ENCODE data around the gene ADORA2A.

ADORA2A gene

DNA sequence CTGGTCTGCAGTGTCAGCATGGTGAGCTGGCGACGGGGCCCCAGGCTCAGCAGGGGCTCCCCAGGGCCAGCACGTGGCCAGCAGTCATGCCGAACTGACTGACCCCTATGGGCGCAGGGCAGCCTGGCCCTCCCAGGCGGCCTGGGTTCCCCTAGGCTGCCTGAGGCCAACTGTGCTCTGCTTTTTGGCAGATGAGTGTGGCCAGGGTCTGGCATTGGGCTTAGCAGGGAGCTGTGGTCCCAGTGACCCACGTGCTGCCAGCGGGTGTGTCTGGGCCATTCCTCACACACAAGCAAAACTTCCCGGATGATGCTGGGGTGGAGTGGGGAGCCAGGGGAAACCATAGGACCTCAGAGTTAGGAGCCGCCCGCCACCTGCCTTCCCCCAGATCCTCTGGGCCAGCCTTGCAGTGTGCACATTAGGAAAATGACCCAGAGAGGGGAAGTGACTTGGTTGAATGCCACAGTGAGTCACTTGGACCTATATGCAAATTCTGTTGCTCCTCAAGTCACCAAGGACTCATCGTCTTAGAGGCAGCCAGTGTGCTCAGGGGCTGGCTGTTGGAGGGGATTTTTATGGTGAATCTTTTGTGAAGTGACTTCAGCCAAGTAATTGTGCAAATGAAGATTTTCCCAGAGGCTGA, 6.5 kb downstream of the ADORA2A start:
- peak; percentile 45 for DNase-seq

DNA sequence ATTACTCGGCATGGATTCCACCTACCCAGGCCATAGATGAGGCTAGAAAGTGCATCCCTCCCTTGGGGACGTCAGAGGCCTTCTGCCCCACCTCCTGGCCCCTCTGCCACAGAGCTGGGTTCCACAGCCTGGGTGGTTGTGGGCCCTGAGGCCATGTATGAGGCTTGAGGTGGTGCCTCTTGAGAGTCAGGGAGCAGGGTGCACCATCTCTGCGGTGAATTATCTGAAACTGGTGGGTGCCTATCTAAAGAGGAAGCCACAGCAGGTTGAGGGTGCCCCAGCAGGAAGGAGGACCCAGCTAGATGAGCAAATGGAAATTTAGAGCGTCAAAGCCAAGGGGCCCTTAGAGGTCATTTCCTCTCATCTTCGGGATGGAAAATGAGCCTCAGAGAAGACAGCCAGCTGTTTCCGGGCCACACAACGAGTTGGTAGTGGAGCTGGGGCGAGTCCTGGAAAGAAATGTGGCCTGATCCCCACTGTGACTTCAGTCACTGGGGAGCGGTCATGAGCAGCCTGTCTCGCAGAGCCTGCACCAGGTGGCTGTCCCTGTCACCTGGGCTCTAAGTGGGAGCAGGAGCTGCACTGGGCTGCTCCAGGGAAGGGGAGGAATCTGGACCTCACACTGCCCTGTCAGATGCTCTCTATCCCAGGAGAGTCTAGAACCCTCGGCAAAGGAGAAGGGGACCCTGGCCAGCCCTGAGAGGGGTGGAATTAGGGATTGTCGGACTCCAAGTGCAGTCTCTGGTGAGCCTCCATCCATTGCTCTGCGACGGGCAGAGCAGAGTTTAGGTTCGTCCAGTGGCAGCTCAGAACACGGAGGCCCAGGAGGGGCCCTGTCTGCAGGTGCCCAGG, 7.3 kb downstream of the ADORA2A start:
- DNase-seq, result peak; percentile 73

DNA sequence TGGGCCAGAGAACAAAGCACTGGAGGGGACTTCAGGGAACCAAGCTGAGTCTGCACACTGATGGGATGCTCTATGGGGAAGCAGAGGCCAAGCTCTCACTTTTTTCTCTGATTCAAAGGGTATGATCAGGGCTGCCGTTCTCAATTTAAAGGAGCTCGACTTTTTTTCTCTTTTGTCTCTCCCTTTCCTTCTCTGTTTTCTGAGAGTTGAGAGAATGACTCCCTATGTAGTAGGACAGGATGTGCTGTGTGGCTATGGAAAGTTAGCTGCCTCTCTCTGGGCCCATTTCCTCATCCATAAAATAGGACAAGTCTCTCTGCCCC, 7.9 kb downstream of the ADORA2A start:
- no peak for DNase-seq

DNA sequence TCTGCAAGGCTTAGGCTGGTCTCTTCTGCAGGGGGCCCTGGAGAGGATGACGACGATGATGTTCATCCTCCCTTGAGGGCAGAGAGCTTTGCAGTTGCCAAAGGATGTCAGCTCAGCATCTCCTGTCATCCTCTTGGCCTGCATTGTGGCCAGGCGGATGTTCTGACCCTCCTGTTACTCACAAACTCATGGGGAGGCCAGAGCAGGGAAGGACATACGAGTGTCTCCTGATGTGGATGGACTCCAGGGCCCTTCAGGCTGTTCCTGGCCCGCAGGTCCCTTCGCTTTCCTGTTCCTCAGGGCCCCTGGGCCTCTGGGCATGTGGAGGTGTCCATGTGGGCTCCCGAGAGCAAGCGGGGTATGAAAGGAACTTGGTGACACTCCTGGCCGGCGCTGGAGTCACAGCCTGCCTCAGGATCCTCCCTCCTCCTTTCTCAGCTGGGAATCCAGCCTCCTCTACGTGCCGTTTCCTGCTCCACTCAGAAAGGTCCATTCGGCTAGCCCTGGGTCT, 8.5 kb downstream of the ADORA2A start:
- DNase-seq, result no peak

DNA sequence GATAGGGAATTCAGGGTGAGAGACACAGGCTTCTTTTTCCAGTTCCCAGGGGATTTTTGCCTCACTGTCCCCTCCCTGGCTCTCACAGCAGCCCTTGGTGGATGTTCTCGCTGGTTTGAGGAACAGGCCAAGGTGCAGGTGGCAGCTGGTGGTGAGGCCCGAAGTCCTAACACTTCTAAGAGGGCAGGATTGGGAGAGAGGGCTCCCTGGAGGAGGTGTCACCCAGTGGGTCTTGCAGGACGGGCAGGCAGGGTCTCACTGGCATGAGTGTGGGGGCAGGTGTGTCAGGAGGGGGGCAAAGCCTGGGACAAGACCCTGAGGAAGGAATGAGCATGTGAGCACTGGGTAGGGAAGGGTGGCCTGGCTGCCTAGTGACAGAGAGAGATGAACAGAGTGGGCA, 9.2 kb downstream of the ADORA2A start:
- DNase-seq, result no peak

DNA sequence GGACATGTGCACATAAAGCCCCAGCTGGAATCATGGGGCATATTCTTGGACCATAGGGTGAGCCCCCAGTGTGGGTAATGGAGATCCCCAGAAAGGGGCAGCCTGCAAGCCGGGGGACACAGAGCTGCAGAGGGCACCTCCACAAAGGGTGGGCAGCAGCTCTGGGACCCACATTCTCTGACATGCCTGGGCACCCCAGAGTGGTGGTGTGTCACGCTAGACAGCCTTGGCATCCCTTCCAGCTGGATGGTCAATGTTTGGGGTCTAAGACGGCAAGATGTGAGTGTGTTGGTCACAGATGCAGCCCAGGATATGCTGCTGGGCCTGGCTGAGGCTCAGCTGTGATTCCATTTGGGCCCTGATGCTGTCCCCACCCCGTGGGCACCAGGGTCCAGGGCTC, 9.7 kb downstream of the ADORA2A start:
- no peak for DNase-seq

DNA sequence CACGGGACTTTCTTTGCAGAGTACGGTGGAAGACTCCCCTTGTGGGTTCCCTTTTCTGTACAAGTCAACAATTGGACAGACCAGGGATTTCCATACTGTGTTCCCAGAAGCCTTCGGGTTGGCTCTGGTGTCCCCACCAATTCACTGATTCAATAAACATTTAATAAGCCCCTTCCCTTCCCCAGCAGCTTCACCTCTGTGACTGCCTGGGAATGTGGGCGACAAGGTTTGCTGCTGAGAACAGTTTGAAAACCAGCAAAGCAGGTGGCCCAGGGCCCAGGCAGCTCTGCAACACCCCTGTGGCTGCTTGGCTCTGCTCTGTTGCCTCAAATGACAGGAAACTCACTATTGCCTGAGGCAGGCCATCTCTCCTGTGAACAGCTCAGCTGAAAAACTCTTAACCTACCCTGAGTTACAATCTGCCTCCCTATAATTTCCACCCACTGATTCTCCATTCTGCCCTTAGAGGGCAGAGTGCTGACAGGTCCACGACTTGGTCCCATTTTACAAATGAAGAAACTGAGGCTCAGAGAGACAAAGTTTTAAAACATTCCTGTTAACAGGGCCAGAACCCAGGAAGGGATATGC, 10.4 kb downstream of the ADORA2A start:
- no peak for DNase-seq

DNA sequence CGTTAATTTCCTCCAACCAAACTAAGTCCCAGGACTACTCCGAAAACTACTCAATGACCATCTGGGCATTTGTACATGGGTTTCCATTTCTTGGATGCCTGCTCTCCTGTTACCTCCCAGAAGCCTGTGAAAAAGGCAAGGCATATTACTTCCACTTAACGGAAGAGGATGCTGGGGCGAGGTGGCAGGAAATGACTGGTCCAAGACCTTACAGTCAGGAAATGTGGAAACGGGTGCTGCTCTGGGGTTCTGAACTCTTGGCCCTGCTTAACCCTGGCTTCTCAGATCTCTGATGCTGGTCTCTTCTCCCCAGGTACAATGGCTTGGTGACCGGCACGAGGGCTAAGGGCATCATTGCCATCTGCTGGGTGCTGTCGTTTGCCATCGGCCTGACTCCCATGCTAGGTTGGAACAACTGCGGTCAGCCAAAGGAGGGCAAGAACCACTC, 12.9 kb downstream of the ADORA2A start:
- DNase-seq, result no peak

DNA sequence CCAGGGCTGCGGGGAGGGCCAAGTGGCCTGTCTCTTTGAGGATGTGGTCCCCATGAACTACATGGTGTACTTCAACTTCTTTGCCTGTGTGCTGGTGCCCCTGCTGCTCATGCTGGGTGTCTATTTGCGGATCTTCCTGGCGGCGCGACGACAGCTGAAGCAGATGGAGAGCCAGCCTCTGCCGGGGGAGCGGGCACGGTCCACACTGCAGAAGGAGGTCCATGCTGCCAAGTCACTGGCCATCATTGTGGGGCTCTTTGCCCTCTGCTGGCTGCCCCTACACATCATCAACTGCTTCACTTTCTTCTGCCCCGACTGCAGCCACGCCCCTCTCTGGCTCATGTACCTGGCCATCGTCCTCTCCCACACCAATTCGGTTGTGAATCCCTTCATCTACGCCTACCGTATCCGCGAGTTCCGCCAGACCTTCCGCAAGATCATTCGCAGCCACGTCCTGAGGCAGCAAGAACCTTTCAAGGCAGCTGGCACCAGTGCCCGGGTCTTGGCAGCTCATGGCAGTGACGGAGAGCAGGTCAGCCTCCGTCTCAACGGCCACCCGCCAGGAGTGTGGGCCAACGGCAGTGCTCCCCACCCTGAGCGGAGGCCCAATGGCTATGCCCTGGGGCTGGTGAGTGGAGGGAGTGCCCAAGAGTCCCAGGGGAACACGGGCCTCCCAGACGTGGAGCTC, 13.5 kb downstream of the ADORA2A start:
- DNase-seq, result no peak

DNA sequence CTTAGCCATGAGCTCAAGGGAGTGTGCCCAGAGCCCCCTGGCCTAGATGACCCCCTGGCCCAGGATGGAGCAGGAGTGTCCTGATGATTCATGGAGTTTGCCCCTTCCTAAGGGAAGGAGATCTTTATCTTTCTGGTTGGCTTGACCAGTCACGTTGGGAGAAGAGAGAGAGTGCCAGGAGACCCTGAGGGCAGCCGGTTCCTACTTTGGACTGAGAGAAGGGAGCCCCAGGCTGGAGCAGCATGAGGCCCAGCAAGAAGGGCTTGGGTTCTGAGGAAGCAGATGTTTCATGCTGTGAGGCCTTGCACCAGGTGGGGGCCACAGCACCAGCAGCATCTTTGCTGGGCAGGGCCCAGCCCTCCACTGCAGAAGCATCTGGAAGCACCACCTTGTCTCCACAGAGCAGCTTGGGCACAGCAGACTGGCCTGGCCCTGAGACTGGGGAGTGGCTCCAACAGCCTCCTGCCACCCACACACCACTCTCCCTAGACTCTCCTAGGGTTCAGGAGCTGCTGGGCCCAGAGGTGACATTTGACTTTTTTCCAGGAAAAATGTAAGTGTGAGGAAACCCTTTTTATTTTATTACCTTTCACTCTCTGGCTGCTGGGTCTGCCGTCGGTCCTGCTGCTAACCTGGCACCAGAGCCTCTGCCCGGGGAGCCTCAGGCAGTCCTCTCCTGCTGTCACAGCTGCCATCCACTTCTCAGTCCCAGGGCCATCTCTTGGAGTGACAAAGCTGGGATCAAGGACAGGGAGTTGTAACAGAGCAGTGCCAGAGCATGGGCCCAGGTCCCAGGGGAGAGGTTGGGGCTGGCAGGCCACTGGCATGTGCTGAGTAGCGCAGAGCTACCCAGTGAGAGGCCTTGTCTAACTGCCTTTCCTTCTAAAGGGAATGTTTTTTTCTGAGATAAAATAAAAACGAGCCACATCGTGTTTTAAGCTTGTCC, 14.3 kb downstream of the ADORA2A start:
- DNase-seq, result no peak

DNA sequence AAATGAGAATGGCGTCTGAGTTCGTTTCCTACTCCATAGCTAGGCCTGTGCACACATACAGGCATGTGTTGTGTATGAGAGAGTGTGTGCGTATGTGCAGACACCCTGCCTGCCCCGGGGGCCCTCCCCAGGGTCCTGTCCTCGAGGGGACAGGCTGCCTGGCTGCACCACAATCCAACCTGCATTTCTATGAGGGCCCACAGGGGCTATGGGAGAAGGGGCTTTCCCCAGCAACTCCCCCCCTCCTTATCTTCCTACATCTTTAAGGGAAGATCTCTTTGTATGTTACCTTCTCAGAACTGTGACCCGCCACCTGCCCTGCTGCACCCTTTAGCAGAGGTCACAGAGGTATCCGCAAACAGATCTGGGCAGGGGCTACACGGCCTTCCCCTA, 14.9 kb downstream of the ADORA2A start:
- DNase-seq, result no peak

DNA sequence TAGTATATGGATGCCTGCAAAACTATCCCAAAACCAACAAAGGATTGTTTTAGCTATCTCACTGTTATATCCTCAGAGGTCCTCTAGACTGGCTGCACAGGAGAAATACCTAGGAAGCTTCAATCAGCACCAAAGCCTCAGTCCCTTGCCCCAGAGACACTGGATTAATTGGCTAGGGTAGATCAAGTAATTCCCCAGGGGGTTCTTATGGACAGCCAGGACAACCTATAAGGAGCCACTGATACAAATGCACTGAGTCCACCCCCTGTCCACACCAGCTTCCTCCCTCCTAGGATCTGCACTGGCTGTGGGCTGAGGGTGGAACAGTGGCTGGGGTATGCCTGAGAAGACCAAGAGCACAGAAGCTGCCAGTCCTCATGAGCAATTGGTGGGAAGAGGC, 16.3 kb downstream of the ADORA2A start:
- DNase-seq, result no peak

DNA sequence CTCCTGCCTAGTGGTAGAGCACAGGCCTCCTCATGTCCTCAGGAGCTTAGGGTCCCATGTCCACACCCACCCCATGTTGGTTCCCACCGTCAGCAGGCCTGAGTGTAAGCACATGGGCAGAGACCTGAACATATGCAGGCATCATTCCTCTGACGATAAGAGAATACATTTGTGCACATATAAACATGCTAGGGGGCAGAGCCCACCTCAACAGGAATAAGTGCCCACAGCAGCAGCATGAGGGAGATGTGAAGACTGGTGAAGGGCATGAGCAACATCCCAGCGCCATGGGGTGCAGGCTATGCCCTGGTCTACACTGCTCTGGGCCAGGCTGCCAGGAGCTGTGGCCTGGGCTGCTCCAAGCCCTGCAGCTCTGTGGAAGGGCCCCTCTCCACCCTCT, 16.9 kb downstream of the ADORA2A start:
- DNase-seq, result no peak

DNA sequence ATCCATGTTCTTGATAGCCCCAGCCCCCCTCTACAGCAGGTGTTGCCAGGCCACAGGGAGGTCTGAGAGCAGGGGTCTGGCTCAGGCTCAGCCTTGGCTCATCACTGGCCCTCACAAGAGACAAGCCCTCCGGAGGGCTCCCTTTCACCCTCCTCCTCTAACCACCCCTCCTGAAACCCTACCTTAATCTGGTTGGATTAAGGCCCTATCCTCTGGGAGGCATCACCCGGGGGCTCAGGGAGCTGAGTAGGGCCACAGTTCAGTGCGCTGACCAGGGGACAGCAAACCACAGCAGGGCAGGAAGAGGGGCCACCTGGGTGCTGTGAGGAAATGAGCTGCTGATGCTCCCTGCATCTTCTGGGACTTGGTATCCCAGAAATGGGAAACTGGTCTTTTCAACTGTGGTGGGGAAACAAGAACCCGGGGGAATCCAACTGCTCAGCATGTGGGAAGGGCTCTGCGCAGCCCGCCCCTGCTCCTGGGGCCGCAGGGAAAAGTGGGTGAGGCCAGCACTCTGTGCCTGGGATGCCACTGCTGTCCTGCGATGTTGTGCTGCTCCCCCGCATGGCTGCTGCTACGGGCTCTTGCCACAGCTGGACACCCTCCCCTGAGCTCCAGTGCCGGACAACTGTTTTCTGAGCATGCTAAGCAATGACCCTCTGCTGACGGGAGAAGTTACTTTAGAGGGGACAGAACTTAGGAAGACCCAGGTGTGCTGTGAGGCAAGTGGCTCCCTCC, 17.5 kb downstream of the ADORA2A start:
- no peak for DNase-seq

DNA sequence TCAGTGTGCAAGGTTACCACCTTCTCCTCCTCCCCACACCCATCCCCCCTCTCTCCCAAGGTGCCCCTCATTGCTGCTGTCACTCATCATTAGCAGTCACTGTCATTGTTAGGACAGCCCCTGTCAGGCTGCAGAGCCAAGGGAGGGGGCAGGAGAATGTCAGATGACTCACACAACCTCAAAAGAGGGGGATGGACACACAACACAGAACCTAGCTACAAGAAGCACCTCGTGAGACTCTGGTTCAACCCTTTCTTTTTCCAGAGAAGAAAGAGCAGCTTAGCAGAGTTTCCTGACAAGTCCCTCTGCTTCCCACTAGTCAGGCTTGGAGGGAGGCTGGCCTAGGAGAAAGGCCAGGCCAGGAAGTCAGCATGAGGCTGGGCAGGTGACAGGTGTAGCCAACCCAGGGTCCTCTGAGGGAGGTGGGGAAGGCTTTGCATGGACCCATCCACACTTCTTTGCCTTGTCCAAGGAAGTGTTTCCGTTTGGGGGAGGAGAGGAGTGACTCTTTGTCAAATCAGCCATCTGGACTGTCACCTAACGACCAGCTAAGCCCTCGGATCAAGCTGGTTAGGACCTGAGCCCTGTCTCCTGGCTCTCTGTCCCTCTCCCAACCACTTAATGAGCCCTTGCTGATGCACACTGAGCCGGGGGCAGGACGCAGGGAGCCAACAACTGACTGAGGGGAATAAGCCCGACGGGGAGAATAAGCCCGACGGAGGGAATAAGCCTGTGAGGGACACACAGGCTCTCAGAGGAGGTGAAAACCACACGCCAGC, 18.3 kb downstream of the ADORA2A start:
- DNase-seq, result no peak

DNA sequence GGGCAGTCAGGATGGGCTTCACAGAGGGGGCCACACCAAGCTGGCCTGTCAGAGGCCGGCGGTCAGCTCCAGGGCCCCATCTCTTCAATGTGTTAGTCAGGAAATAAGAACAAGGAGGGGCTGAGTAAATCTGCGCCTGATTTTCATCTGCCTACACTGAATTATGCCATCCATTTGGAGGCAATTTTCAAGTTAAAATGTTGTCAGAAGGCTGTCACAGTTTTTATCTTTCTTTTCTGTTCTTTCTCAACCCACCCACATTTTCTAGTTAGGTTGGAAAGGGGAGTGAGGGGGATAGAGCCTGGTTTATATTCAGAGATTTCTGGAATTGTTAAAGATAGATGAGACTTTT, 18.8 kb downstream of the ADORA2A start:
- DNase-seq, result no peak

DNA sequence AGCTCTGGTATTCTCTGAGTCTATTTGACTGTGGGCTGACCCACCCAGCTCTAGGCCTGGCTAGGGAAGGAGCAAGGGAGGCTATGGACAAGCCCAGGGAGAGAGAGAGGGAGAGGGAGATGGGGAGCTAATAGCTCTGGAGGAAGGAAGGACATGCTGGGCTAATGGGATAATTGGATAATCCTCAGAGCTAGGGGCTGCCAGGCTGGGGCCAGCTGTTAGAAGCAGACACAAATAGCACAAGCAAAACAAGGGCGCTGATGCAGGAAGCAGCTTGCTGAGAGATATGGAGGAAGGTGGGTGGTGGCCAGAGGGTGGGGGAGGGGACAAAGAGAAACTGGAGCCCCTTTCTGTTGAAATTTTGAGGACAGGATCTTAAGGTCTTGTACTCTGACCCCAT, 23.2 kb downstream of the ADORA2A start:
- peak; percentile 17 for DNase-seq

DNA sequence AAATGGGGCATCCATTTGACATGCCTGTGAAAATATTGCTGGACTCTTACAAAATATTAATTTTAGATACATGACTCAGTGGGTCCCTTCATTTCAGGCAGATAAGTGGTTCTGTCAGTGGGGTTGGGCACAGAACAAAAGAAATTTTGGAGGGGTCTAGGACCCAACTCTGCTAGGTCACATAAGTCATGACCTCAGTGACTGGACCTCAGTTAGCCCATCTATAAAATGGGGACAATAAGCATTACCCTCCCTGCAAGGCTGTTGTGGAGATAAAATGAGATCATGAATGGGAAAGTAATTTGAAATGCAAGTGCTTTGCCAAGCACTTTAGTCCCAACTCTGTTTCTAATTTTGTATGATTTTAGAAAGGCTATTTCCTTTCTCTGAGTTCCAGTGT, 23.8 kb downstream of the ADORA2A start:
- DNase-seq, result no peak

DNA sequence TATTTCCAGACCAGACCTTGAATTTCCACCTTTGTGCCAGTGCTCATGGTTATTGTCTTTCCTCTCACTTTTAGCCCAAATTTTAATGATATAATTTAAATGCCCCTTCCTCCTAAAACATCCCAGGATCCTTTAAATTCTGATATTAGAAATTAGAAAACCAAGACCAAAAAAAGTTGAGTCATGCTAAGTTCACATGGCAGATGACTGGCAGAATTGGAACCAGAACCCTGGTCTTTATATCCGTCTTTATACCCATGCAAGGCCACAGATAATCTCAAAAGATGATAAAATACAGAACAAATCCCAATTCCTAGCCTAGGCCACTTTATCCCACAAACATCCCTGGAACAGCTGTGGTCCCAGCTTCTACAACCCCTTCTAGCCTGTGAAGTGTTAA, 26.5 kb downstream of the ADORA2A start:
- no peak for DNase-seq

DNA sequence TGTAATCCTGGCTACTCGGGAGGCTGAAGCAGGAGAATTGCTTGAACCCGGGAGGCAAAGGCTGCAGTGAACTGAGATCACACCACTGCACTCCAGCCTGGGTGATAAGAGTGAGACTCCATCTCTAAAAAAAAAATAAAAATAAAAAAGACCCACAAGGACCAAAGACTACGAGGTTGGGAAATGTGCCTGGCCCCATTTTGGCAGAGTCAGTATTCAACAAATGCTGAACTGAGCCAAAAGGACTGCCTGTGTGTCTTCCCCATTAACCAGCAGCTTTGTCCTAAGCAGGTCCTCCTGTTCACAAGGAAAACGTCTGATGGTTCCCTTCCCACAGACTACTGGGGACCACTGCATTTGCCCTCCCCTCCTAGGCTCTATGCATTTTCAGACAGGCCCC, 27.6 kb downstream of the ADORA2A start:
- DNase-seq, result no peak
